GM19397 (cell line): ENCODE data around the gene TMEM208.

Source experiments
- ATAC-seq: cut with Tn5 transposase; IDR thresholded peaks from one replicate; pipeline ENCODE4 v1.9.1; 2021; ENCODE audit warnings: mild to moderate bottlenecking, moderate library complexity; ENCODE audit not compliant: unreplicated experiment

The TMEM208 gene

DNA sequence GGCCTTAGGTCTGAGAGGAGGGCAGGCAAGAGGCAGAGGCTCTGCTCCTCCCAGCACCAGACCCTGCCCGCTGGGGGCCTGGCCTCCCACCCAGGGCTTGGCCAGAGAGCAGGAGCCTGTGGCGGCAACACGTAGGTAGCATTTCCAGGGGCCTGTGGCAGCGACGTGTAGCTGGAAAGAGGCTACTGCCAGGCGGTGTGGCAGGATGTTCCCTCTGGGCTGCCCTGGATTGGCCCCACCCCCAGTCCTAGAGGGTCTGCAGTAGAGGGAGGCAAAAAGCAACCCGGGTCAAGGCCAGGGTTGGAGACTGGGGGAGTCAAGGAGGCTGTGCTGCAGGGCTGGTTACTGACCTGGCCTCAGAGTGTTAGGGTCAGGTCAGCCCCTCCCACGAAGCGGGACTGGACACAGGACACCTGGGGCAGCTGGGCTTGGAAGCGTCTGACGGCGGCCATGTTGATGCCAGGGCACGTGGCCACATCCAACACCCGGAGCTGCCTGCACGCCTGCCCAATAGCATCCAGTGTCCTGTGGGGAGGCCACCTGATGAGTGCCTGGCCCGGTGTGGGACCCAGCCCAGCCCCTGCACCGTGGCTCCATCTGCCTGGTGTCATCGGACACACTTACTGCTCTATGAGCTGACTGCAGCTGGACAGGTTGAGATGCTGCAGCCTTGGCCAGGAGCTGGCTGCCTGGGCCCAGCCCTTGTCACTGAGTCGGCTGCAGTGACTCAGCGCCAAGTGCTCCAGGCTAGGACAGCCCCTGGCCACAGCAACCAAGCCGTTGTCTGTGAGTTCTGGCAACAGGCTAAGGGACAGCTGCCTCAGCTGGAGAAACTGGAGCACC is 19.5 kb upstream of the TMEM208 start:
- ATAC-seq: no peak

- ATAC-seq: no peak
Measured at GRCh38 chr16:67208154-67208896, 18.6 kb upstream of the TMEM208 start.

- ATAC-seq: no peak
Measured at GRCh38 chr16:67209565-67209964, 17.4 kb upstream of the TMEM208 start.

GRCh38 chr16:67210069-67210937 is 16.6 kb upstream of the TMEM208 start:
- ATAC-seq: no peak

DNA sequence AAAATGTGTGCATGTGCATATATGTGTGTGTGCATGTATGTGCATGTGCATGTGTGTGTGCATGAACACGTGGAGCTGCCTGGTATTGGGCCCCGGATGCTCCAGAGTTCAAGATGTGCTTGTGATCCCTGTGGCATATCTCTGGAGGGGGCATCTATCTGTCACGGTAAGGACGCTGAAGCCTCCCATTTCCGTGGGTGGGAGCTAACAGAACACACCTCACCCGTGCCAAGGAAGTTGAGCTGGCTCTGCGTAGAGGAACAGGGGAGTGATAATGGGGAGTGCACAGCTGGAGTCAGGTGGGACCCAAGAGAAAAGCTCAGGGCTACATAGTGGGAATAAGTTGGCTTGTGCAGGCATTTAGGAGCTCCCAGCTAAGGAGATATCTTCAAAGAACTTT is 15.3 kb upstream of the TMEM208 start:
- no peak for ATAC-seq

DNA sequence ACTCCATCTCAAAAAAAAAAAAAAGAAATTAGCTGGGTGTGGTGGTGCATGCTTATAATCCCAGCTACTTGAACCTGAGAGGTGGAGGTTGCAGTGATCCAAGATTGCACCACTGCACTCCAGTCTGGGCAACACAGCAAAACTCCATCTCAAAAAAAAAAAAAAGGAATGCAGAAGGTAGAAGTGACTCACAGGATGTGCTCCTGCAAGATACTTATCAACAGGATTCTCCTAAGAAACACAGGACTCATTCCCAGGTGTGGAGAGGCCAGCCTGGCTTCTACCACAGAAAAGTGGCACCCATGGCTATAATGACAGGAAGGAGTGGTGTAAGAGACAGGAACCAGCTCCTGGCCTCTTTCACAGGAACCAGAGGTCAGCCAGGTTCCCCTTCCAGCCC is 14.2 kb upstream of the TMEM208 start:
- no peak for ATAC-seq

- ATAC-seq: no peak
Measured at GRCh38 chr16:67213197-67214019, 13.5 kb upstream of the TMEM208 start.

DNA sequence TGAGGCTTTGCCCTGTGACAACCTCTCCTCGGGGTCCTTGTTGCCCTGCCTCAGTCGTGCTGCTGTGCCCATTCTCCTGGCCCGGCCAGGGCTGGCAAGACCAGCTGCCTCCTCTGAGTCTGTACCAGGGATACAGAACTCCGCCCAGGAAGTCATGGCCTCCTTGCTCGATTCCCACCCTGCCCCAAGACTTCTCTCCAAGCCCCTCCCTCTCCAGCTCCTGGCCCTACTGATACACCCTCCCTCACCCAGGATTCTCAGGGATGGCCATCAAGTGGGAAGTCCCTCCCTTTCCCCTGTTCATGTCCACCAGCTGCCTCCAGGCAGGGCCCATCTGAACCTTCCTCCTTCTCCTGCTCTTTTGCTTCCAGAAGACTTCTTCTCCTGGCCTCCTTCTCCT is 11.2 kb upstream of the TMEM208 start:
- no peak for ATAC-seq

DNA sequence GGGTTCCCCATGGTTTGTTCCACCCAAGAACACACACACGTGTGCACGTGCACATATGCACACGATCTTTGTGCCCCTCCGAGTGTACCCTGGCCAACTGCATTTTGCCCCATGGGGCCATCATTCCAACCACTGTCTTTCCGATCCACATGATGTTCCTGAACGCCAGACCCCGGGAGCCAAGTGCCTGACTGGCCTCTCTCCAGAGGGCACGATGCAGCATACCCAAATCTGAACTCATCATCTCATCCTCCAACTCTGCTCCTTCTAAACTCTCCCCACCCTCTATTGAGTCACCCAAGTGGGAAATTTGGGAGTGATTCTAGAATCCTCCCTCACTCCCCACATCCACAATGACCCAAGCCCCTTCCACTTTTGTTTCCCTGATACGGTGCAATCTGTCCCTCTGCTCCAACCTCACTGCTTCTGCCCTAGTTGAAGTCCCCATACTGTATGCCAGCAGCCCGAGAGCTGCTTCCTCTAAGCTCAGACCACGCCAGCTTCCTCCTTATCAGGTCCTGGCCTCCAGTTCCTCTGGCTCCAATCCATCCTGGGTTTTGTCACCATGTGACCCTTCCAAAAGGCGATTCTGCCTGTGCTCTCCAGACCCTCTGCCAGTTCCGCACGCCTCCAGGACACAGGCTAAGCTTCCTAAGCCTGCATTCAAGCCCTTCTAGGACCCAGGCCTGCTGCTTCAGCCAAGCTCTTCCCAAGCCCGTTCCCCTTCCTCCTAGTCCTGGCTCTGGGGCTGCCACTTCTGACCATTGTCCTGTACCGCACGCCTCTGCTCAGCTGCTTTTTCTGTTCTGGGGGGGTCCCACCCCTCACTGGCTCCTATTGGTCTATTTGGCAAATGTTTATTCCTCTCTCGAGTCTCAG is 10.1 kb upstream of the TMEM208 start:
- ATAC-seq: no peak

GRCh38 chr16:67223992-67224391 is 2.9 kb upstream of the TMEM208 start:
- no peak for ATAC-seq

- ATAC-seq: no peak
Measured at GRCh38 chr16:67226295-67226803, 581 bp upstream of the TMEM208 start.

GRCh38 chr16:67227567-67227921 is 614 bp downstream of the TMEM208 start:
- ATAC-seq: no peak

DNA sequence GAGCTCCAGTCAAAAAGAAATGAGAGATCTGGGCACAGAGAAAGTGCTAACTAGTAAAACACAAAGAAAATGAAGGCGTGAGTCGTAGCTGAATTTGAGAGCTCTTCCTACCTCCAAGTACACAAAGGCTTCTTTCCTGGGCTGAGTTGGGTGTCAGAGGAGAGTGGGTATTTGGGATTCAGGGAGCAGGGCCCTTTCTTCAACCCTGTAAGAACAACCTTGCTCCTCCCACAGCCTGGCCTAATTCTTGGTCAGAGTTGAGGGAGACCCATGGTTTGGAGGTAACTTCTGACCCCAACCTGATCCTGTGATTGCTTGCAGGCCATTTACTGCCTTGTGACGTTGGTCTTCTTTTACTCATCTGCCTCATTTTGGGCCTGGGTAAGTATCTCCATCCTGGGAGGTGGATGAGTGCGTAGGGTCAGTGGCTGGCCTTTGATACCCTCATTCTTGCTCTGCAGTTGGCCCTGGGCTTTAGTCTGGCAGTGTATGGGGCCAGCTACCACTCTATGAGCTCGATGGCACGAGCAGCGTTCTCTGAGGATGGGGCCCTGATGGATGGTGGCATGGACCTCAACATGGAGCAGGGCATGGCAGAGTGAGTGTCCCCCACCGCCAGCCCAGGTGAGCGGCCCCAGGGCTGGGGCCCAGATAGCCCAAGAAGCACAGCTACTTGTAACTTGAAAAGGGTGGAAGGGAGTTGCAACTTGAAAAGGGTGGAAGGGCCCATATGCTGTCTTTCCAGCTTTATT is 1.3 kb downstream of the TMEM208 start:
- ATAC-seq: no peak

- ATAC-seq: no peak
Measured at GRCh38 chr16:67228905-67229304, 2.0 kb downstream of the TMEM208 start.

DNA sequence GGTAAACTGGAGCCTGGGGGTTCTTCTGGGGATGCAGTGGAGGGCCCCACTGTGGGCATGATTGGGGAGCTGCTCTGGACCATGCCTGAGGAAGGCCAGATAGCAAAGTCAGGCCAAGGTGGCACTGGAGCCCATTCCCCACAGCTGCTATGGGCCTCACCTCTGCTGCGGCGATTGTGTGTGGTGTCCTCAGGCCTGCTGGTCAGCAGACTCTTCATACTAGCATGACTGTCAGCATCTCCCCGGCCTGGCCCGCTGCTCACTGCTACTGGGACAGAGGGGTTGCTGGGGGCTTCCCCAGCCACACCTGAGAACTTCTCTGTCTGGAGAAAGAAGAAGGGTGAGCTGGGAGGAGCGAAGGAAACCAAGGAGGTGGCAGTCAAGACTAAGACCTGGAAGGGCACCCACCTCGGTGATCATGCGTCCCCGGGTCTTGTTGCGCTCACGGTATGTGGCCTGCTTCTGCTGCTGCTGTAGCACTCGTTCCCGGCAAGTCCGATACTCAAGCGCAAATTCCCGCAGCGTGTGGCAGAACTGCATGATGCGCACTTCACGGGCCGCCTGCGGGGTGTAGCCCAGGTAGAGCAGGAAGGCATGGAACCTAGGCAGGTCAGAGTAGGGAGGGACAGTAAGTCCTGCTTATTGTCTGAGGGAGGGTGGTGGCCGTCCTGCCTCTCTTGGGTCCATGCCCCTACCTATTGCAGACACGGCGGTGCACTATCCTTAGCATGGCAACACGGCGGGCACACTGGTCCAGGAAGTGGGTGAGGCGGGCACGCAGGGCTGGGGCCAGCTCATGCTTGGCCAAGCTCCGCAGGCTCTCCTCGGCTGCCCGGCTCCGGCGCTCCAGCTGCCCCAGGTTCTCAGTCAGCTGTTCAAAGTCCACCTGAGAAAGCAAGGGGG is 3.2 kb downstream of the TMEM208 start:
- no peak for ATAC-seq

GRCh38 chr16:67230809-67231660 is 4.1 kb downstream of the TMEM208 start:
- ATAC-seq: no peak

DNA sequence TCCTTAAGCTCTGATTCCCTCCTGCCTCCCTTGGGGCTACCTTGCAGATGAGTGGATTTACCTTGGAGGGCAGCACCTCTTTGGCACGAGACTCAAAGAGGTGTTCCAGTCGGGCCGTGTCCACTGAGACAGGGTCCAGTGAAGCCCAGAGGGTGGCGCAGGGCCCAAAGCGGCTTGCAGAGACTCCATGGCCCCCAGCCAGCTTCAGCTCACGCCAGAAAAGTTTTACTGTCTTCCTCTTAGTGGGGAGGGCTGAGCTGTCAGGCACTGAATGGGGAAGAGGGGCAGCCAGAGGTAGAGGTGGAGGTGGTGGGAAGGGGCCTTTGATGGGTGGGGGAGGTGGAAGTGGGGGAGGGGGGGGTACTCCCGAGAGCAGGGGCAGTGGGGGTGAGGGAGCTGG is 6.7 kb downstream of the TMEM208 start:
- ATAC-seq: no peak
